H9 (cell line): ENCODE data around the gene EHD1. TPM values are rescaled to one million over a fixed set of nuclear protein-coding genes. Genes with fewer than 3 reads are reported as not detected.

Experiments
- DNase-seq: peaks from one replicate; pipeline ENCODE4 v3.0.0-alpha.2; 2017
- H2AFZ ChIP-seq: one replicate; pipeline ENCODE4 v1.6.1; 2013; ENCODE audit warnings: mild to moderate bottlenecking, low read length, control low read depth, moderate library complexity
- H2AK5ac ChIP-seq: 2 replicates; pipeline ENCODE4 v1.6.1; 2013; ENCODE audit warnings: low read length, control low read depth, mixed read lengths; ENCODE audit not compliant: insufficient read length
- H2BK120ac ChIP-seq: one replicate; pipeline ENCODE4 v1.6.1; 2013; ENCODE audit warnings: low read depth, mild to moderate bottlenecking, low read length, control low read depth, inconsistent platforms; ENCODE audit not compliant: poor library complexity, severe bottlenecking
- H2BK12ac ChIP-seq: 2 replicates; pipeline ENCODE4 v1.6.1; 2013; ENCODE audit warnings: low read length, control low read depth, mixed read lengths, low read depth; ENCODE audit not compliant: insufficient read length
- H2BK15ac ChIP-seq: 2 replicates; pipeline ENCODE4 v1.6.1; 2013; ENCODE audit warnings: low read depth, low read length, control low read depth
- H2BK20ac ChIP-seq: one replicate; pipeline ENCODE4 v1.6.1; 2013; ENCODE audit warnings: low read depth, mild to moderate bottlenecking, low read length, control low read depth, inconsistent platforms; ENCODE audit not compliant: poor library complexity, severe bottlenecking
- H2BK5ac ChIP-seq: 2 replicates; pipeline ENCODE4 v1.6.1; 2013; ENCODE audit warnings: low read length, control low read depth, mixed read lengths; ENCODE audit not compliant: insufficient read length
- H3K14ac ChIP-seq: 2 replicates; pipeline ENCODE4 v1.6.1; 2013; ENCODE audit warnings: low read length, control low read depth; ENCODE audit not compliant: insufficient read depth
- H3K18ac ChIP-seq: 2 replicates; pipeline ENCODE4 v1.6.1; 2013; ENCODE audit warnings: low read depth, mild to moderate bottlenecking, mixed read lengths, low read length, control low read depth; ENCODE audit not compliant: insufficient read length
- H3K23ac ChIP-seq: 2 replicates; pipeline ENCODE4 v1.6.1; 2013; ENCODE audit warnings: low read length, control low read depth, mixed read lengths, low read depth; ENCODE audit not compliant: insufficient read length
- H3K23me2 ChIP-seq: 2 replicates; pipeline ENCODE4 v1.6.1; 2013; ENCODE audit warnings: low read depth, mild to moderate bottlenecking, mixed read lengths, low read length, control low read depth; ENCODE audit not compliant: insufficient read length, poor library complexity, severe bottlenecking
- H3K27ac ChIP-seq: 2 replicates; pipeline ENCODE4 v1.5.1; 2013; ENCODE audit warnings: low read length, control low read depth, mixed read lengths, low read depth; ENCODE audit not compliant: insufficient read length
- H3K27me3 ChIP-seq: 2 replicates; pipeline ENCODE4 v1.6.1; 2013; ENCODE audit warnings: low read length, control low read depth, inconsistent platforms; ENCODE audit not compliant: insufficient read depth
- H3K4ac ChIP-seq: 2 replicates; pipeline ENCODE4 v1.6.1; 2013; ENCODE audit warnings: low read depth, mild to moderate bottlenecking, control low read depth, inconsistent platforms, low read length, moderate library complexity
- H3K4me1 ChIP-seq: 2 replicates; pipeline ENCODE4 v1.6.1; 2013; ENCODE audit warnings: low read length, control low read depth, inconsistent platforms; ENCODE audit not compliant: insufficient read depth
- H3K4me2 ChIP-seq: 2 replicates; pipeline ENCODE4 v1.6.1; 2013; ENCODE audit warnings: low read length, control low read depth, mixed read lengths; ENCODE audit not compliant: insufficient read length, insufficient read depth
- H3K56ac ChIP-seq: 2 replicates; pipeline ENCODE4 v1.6.1; 2013; ENCODE audit warnings: low read depth, mild to moderate bottlenecking, mixed read lengths, low read length, control low read depth; ENCODE audit not compliant: insufficient read length
- H3K79me1 ChIP-seq: 2 replicates; pipeline ENCODE4 v1.6.1; 2013; ENCODE audit warnings: low read depth, mild to moderate bottlenecking, moderate library complexity, low read length, control low read depth, inconsistent platforms; ENCODE audit not compliant: insufficient read depth, poor library complexity, severe bottlenecking
- H3K79me2 ChIP-seq: 2 replicates; pipeline ENCODE4 v1.6.1; 2013; ENCODE audit warnings: low read length, control low read depth, inconsistent platforms; ENCODE audit not compliant: insufficient read depth
- H3K9ac ChIP-seq: 2 replicates; pipeline ENCODE4 v1.6.1; 2013; ENCODE audit warnings: low read length, control low read depth, mixed read lengths; ENCODE audit not compliant: insufficient read length; ENCODE audit errors: extremely low read depth
- H3K9me3 ChIP-seq: one replicate; pipeline ENCODE4 v1.6.1; 2013; ENCODE audit warnings: low read depth, low read length, inconsistent platforms; ENCODE audit not compliant: control insufficient read depth
- H3T11ph ChIP-seq: one replicate; pipeline ENCODE4 v1.6.1; 2013; ENCODE audit warnings: mild to moderate bottlenecking, low read length, control low read depth, inconsistent platforms
- H4K20me1 ChIP-seq: one replicate; pipeline ENCODE4 v1.6.1; 2013; ENCODE audit not compliant: control insufficient read depth, insufficient read length, insufficient read depth
- H4K5ac ChIP-seq: 2 replicates; pipeline ENCODE4 v1.6.1; 2013; ENCODE audit warnings: low read depth, mild to moderate bottlenecking, mixed read lengths, low read length, control low read depth; ENCODE audit not compliant: insufficient read length
- H4K8ac ChIP-seq: replicated peaks from 2 replicates; pipeline ENCODE4 v1.6.1; 2013; ENCODE audit warnings: low read length, control low read depth, mixed read lengths, low read depth; ENCODE audit not compliant: insufficient read length
- H4K91ac ChIP-seq: 2 replicates; pipeline ENCODE4 v1.6.1; 2013; ENCODE audit warnings: low read depth, mild to moderate bottlenecking, moderate library complexity, mixed read lengths, low read length, control low read depth; ENCODE audit not compliant: insufficient read length
- H3K27ac Mint-ChIP-seq, 3 experiments: 2 replicates in 2 of 3; 3 replicates in 1 of 3; pipeline ENCODE4 v1.8.0; 2020 to 2021; ENCODE audit warnings: mixed read lengths in 3 of 3, mild to moderate bottlenecking in 1 of 3, moderate library complexity in 1 of 3
- H3K27me3 Mint-ChIP-seq: 2 replicates; pipeline ENCODE4 v1.8.0; 2021; ENCODE audit warnings: low read depth, mild to moderate bottlenecking, moderate library complexity, mixed read lengths
- H3K36me3 Mint-ChIP-seq, 3 experiments: 2 replicates in 2 of 3; 3 replicates in 1 of 3; pipeline ENCODE4 v1.8.0; 2020 to 2021; ENCODE audit warnings: low read depth in 3 of 3, mixed read lengths in 3 of 3; ENCODE audit not compliant: insufficient read depth in 1 of 3
- H3K4me1 Mint-ChIP-seq, 2 experiments: 2 replicates each; pipeline ENCODE4 v1.8.0; 2020; ENCODE audit warnings: mixed read lengths in 2 of 2
- H3K4me3 Mint-ChIP-seq, 2 experiments: 2 replicates in 1 of 2; 3 replicates in 1 of 2; pipeline ENCODE4 v1.8.0; 2020 to 2021; ENCODE audit warnings: mild to moderate bottlenecking in 2 of 2, mixed read lengths in 2 of 2, moderate library complexity in 1 of 2
- H3K9me3 Mint-ChIP-seq, 2 experiments: 2 replicates in 1 of 2; 3 replicates in 1 of 2; pipeline ENCODE4 v1.8.0; 2020; ENCODE audit warnings: mild to moderate bottlenecking in 2 of 2, mixed read lengths in 2 of 2, moderate library complexity in 1 of 2
- CTCF ChIP-seq: fragments of 200-600 bp; sonication (generic); conservative IDR thresholded peaks from 3 replicates; pipeline ENCODE4 v1.8.0; 2021; ENCODE audit warnings: antibody characterized with exemption, mild to moderate bottlenecking
- WGBS: extraction: QIAGEN DNeasy Blood & Tissue Kit; methylation state at CpG from one replicate; pipeline ENCODE4 v1.1.7; 2013; ENCODE audit warnings: missing lambda C conversion rate, low lambda C conversion rate, mixed read lengths; ENCODE audit not compliant: insufficient read length; ENCODE audit errors: extremely low coverage; 5-methylcytosine and 5-hydroxymethylcytosine counted together
- total RNA-seq: library from RNA; stranded (reverse); gene quantifications from 2 replicates; pipeline ENCODE4 v1.2.1, GENCODE V29; 2021

EHD1 gene
- total RNA-seq, 1 experiment from 2014 or later: 31.0 TPM

- Mint-ChIP-seq H3K36me3 (peaks cover 0 to 24% (median 5%) of the 10 kb centered on the region in 3 experiments; a peak in 5 of 7 replicates), H3K27me3 (peaks cover 2% of the 10 kb centered on the region), H3K9me3 (no peaks in the 10 kb centered on the region; a peak in 2 of 5 replicates), H3K4me1 (peaks cover 18 to 26% of the 10 kb centered on the region in 2 experiments), H3K4me3 (no peak overlapping the region), H3K27ac (no peak overlapping the region)
- no peaks in the 10 kb centered on the region for H3K79me2 ChIP-seq
- no peak overlapping the region for H4K5ac ChIP-seq
- H3K9me3 ChIP-seq: no peaks in the 10 kb centered on the region
- no peak overlapping the region for H3K14ac ChIP-seq
- H4K8ac ChIP-seq: no peak overlapping the region
- no peak for DNase-seq
- H3K79me1 ChIP-seq: no peaks in the 10 kb centered on the region
- no CpG with 5 or more reads among the region's 13 CpGs for WGBS
- H2BK12ac ChIP-seq: no peak overlapping the region
- H3T11ph ChIP-seq: no peak overlapping the region
- no peak overlapping the region for H2AFZ ChIP-seq
- no peak overlapping the region for H3K9ac ChIP-seq
- H3K4me1 ChIP-seq: no peaks in the 10 kb centered on the region
- H4K91ac ChIP-seq: no peak overlapping the region
- H4K20me1 ChIP-seq: no peaks in the 10 kb centered on the region
- H3K56ac ChIP-seq: no peak overlapping the region
- no peak overlapping the region for H3K23ac ChIP-seq
- H3K4me2 ChIP-seq: no peak overlapping the region
- no peak overlapping the region for H2BK20ac ChIP-seq
- H3K23me2 ChIP-seq: peaks cover 6% of the 10 kb centered on the region
- no peak overlapping the region for H3K18ac ChIP-seq
- no peak for TF ChIP-seq CTCF
- H2AK5ac ChIP-seq: no peak overlapping the region
- H3K27me3 ChIP-seq: no peaks in the 10 kb centered on the region
- H3K27ac ChIP-seq: no peak overlapping the region
- H3K4ac ChIP-seq: no peak overlapping the region
- H2BK15ac ChIP-seq: no peak overlapping the region
- no peak overlapping the region for H2BK120ac ChIP-seq
- H2BK5ac ChIP-seq: no peak overlapping the region
These were observed 39.1 kb downstream of the EHD1 start for GRCh38 chr11:64839335-64839734.
